Parietal lobe (tissue), 1 donor: ENCODE measurements around the gene C5AR2. TPM values are rescaled to one million over a fixed set of nuclear protein-coding genes. Genes with fewer than 3 reads are reported as not detected.

Experiments used
- total RNA-seq: library from RNA; depleted of rRNA; stranded (reverse); fragments of >200 nt; gene quantifications from one replicate; pipeline ENCODE4 v1.2.3, GENCODE V29; 2014

Gene C5AR2
- under 0.01 TPM for total RNA-seq

DNA sequence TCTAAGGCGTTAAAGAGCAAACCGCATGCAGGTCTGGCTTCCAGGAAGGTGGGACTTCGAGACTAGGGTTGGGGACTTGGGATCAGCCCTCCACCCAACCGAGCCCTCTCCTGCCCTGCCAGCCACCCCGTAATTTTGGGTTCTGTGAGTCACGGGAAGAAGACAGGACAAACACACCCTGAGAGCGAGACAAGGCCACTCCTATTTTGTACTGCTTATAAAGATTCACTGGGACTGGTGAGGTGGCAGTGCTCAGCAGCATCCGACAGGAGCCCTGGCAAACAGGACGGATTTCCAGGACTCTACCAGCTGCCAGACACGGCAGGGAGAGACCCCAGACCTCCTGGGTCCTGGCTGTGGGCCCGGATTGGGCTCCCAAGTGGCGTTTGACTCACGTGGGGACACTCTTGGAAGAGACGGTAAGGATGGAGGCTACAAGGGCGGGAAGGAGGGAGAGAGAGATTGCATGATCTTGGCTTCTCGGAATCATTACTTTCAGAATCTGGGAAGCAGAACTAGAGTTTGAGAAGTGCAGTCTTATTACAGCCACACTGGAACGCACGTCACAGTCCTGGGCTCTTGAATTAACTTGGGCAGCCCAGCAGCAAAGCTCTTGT is at the start of gene C5AR2:
TSS of gene C5AR2 (plus strand) at position 245 of the 617 bp plus-strand sequence. CDS start 8,625 bp downstream, outside the sequence.

DNA sequence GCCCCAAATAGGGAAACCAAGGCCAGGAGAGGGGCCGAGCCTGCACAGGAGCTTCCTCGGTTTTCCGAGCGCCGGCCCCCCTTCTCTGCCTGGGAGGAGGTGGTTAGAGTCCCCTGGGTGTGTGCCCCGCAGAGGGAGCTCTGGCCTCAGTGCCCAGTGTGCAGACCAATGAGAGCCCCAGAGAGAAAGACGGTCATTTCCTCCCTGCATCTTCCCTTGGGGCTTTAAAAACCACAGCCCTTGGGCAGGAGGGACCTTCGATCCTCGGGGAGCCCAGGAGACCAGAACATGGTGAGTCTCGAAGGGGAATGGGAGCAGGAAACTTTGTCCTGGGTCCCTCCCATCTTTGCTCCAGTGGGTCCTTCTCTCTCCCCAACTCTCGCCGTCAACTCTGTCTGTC is 22.4 kb upstream of the C5AR2 start, which contains the start of gene C5AR1:
TSS of gene C5AR1 (plus strand) at position 254 of the 400 bp plus-strand sequence. CDS start at position 289, 35 bp downstream.

DNA sequence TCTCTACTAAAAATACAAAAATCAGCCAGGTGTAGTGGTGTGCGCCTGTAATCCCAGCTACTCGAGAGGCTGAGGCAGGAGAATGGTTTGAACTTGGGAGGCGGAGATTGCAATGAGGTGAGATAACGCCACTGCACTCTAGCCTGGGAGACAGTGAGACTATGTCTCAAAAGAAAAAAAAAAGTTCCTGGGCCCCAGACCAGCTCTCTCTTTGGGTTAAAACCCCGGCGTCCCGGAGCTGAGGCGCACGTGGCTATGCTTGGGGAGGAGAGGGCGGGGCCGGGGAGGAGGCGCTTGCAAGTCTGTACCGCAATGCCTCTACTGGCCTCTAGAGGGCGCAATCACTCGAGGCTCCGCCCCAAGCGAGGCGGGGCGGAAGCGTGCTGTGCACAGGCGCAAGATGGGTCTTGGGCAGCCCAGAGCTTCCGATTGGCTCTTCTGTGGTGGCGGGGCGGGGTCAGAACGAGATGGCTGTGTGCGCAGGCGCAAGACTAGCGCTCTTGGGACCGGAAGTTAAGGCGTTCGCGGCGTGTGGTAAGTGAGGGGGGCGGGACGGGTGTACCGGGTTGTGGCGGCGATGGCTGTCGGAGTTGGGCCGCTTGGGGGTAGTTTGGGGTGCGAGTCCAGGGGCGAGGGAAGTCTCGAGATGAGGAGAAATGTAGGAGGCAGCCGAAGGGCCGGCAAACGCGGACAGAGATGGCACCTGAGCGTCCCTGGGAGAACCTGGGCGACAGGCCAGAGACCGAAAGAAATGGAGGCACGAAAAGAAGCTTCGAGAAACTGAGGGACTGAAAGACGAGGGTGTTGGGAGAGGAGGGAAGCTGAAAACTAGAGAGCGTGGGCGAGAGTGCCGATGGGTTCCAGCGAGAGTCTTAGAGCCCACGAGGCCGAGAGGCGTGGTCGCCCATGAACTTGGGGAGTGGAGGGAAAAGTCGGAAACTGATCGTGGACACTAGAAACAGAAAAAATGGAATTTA is 17.1 kb downstream of the C5AR2 start, which contains the start of gene DHX34:
TSS of gene DHX34 (plus strand) at position 497 of the 977 bp plus-strand sequence. CDS start 3,716 bp downstream, outside the sequence.

Other genes starting within 250 kb of the C5AR2 start
- gene ZC3H4, start 218.4 kb upstream of the C5AR2 start, total RNA-seq: 18.8 TPM
- 69.2 TPM for gene SAE1, start 201.3 kb upstream of the C5AR2 start, total RNA-seq
- gene BBC3, start 101.0 kb upstream of the C5AR2 start, total RNA-seq: 10.3 TPM
- gene CCDC9, start 75.7 kb upstream of the C5AR2 start, total RNA-seq: 3.8 TPM
- 5.0 TPM for gene INAFM1, start 57.3 kb upstream of the C5AR2 start, total RNA-seq
- 0.31 TPM for gene C5AR1, start 22.3 kb upstream of the C5AR2 start, total RNA-seq
- gene DHX34, start 17.1 kb downstream of the C5AR2 start, total RNA-seq: 23.2 TPM
- gene MEIS3, start 87.4 kb downstream of the C5AR2 start, total RNA-seq: 94.8 TPM
- 42.3 TPM for gene SLC8A2, start 139.7 kb downstream of the C5AR2 start, total RNA-seq
- 6.9 TPM for gene KPTN, start 152.0 kb downstream of the C5AR2 start, total RNA-seq
- gene NAPA, start 182.9 kb downstream of the C5AR2 start, total RNA-seq: 59.2 TPM
- under 0.01 TPM for gene ZNF541, start 241.0 kb downstream of the C5AR2 start, total RNA-seq